Neural cell (in vitro differentiated cells): ENCODE results near the gene MKNK1. TPM values are rescaled to one million over a fixed set of nuclear protein-coding genes. Genes with fewer than 3 reads are reported as not detected.

Experiments used
- H2AFZ ChIP-seq: fragments of 200-600, 300-800 bp; sonication (generic), shearing (Covaris generic); 2 replicates; pipeline ENCODE4 v1.6.0; 2014; ENCODE audit warnings: low read depth, mild to moderate bottlenecking, antibody characterized with exemption, low read length, moderate library complexity
- H3F3A ChIP-seq: fragments of 200-600 bp; shearing (Covaris generic); 2 replicates; pipeline ENCODE4 v1.6.1; 2016; ENCODE audit warnings: mild to moderate bottlenecking, moderate library complexity, mixed read lengths, antibody characterized with exemption, low read length; ENCODE audit not compliant: insufficient read depth, poor library complexity, severe bottlenecking
- H3K27ac ChIP-seq: fragments of 200-600, 300-800 bp; sonication (generic), shearing (Covaris generic); 2 replicates; pipeline ENCODE4 v1.5.1; 2014; ENCODE audit warnings: mild to moderate bottlenecking, low read length, moderate library complexity
- H3K27me3 ChIP-seq: fragments of 300-800, 200-600 bp; sonication (generic), shearing (Covaris generic); 2 replicates; pipeline ENCODE4 v1.6.0; 2014; ENCODE audit warnings: mild to moderate bottlenecking, low read depth, low read length, moderate library complexity; ENCODE audit not compliant: insufficient read depth
- H3K36me3 ChIP-seq: fragments of 300-800, 200-600 bp; sonication (generic), shearing (Covaris generic); 2 replicates; pipeline ENCODE4 v1.5.1; 2014; ENCODE audit warnings: mild to moderate bottlenecking, antibody characterized with exemption, low read length, moderate library complexity; ENCODE audit not compliant: insufficient read depth
- H3K4me2 ChIP-seq: fragments of 300-800, 200-600 bp; sonication (generic), shearing (Covaris generic); 2 replicates; pipeline ENCODE4 v1.6.0; 2014; ENCODE audit warnings: mild to moderate bottlenecking, low read length
- H3K4me3 ChIP-seq: fragments of 300-800, 200-600 bp; sonication (generic), shearing (Covaris generic); 2 replicates; pipeline ENCODE4 v1.5.1; 2014; ENCODE audit warnings: mild to moderate bottlenecking, low read length, moderate library complexity
- H3K79me2 ChIP-seq: fragments of 200-600 bp; shearing (Covaris generic); replicated peaks from 2 replicates; pipeline ENCODE4 v1.6.0; 2014; ENCODE audit warnings: mild to moderate bottlenecking, low read length, moderate library complexity; ENCODE audit not compliant: insufficient read depth
- H3K9ac ChIP-seq: fragments of 300-800, 200-600 bp; sonication (generic), shearing (Covaris generic); 2 replicates; pipeline ENCODE4 v1.6.1; 2016; ENCODE audit warnings: mild to moderate bottlenecking, low read length, mixed read lengths
- H3K9me2 ChIP-seq: fragments of 200-600 bp; shearing (Covaris generic); 2 replicates; pipeline ENCODE4 v1.6.1; 2016; ENCODE audit warnings: mild to moderate bottlenecking, low read length, mixed read lengths; ENCODE audit not compliant: insufficient read depth
- H3K9me3 ChIP-seq: fragments of 200-600, 300-800 bp; sonication (generic), shearing (Covaris generic); 2 replicates; pipeline ENCODE4 v1.6.1; 2016; ENCODE audit warnings: mild to moderate bottlenecking, mixed run types, low read length, moderate library complexity, mixed read lengths
- H4K20me1 ChIP-seq: fragments of 200-600 bp; shearing (Covaris generic); 2 replicates; pipeline ENCODE4 v1.6.1; 2016; ENCODE audit warnings: mild to moderate bottlenecking, mixed run types; ENCODE audit not compliant: insufficient read depth
- CTCF ChIP-seq: fragments of 450-650 bp; IDR thresholded peaks from 2 replicates; pipeline ENCODE4 v1.5.1; 2014; ENCODE audit warnings: antibody characterized with exemption, mild to moderate bottlenecking, moderate library complexity; ENCODE audit not compliant: poor library complexity, severe bottlenecking
- EP300 ChIP-seq: fragments of 450-650 bp; conservative IDR thresholded peaks from 2 replicates; pipeline ENCODE4 v1.6.1; 2014; ENCODE audit warnings: antibody characterized with exemption, mild to moderate bottlenecking, moderate library complexity; ENCODE audit not compliant: poor library complexity, severe bottlenecking
- EZH2 ChIP-seq: fragments of 200-600, 300-800 bp; shearing (Covaris generic), sonication (generic); IDR thresholded peaks from 2 replicates; pipeline ENCODE4 v1.6.1; 2014; ENCODE audit warnings: antibody characterized with exemption, low read length, borderline replicate concordance, mild to moderate bottlenecking; ENCODE audit not compliant: insufficient read depth, poor library complexity, severe bottlenecking
- MXI1 ChIP-seq: fragments of 450-650 bp; conservative IDR thresholded peaks from 2 replicates; pipeline ENCODE4 v1.6.1; 2014; ENCODE audit warnings: antibody characterized with exemption, mild to moderate bottlenecking; ENCODE audit not compliant: poor library complexity, severe bottlenecking
- POLR2AphosphoS5 ChIP-seq: IDR thresholded peaks from 2 replicates; pipeline ENCODE4 v1.6.1; 2012
- RAD21 ChIP-seq: fragments of 450-650 bp; conservative IDR thresholded peaks from 2 replicates; pipeline ENCODE4 v1.6.1; 2014; ENCODE audit warnings: antibody characterized with exemption, mild to moderate bottlenecking, moderate library complexity
- REST ChIP-seq: IDR thresholded peaks from 2 replicates; pipeline ENCODE4 v1.6.1; 2012; ENCODE audit warnings: borderline replicate concordance
- SMC3 ChIP-seq: fragments of 450-650 bp; conservative IDR thresholded peaks from 2 replicates; pipeline ENCODE4 v1.6.1; 2014; ENCODE audit warnings: antibody characterized with exemption, mild to moderate bottlenecking, moderate library complexity; ENCODE audit not compliant: poor library complexity
- TAF1 ChIP-seq: IDR thresholded peaks from 2 replicates; pipeline ENCODE4 v1.6.1; 2012; ENCODE audit warnings: low read depth
- polyA plus RNA-seq: library from polyadenylated mRNA; depleted of rRNA; stranded (reverse); fragments of >200 nt; gene quantifications from 2 replicates; pipeline ENCODE4 v1.2.3, GENCODE V29; 2014

Gene MKNK1
- polyA plus RNA-seq, 1 donor from 2014 or later = 9.6 TPM

- no peak overlapping the region for H2AFZ ChIP-seq
- no peaks in the 10 kb centered on the region for H3K9me3 ChIP-seq
- H3K4me2 ChIP-seq = no peak overlapping the region
- H3K9me2 ChIP-seq = no peaks in the 10 kb centered on the region
- no peaks in the 10 kb centered on the region for H3F3A ChIP-seq
- H3K27ac ChIP-seq = no peak overlapping the region
- no peak for TF ChIP-seq TAF1
- TF ChIP-seq REST = no peak
- TF ChIP-seq POLR2AphosphoS5 = no peak
- TF ChIP-seq CTCF = no peak
- no peak for TF ChIP-seq EP300
- TF ChIP-seq MXI1 = no peak
- TF ChIP-seq SMC3 = no peak
- TF ChIP-seq EZH2 = no peak
- no peak for TF ChIP-seq RAD21
- no peak overlapping the region for H3K9ac ChIP-seq
- no peaks in the 10 kb centered on the region for H3K79me2 ChIP-seq
- no peaks in the 10 kb centered on the region for H3K36me3 ChIP-seq
- no peaks in the 10 kb centered on the region for H4K20me1 ChIP-seq
- no peaks in the 10 kb centered on the region for H3K27me3 ChIP-seq
- H3K4me3 ChIP-seq = no peak overlapping the region
Measured at GRCh38 chr1:46607345-46608130, 3.5 kb upstream of the MKNK1 start.

- no peaks in the 10 kb centered on the region for H3K9me2 ChIP-seq
- TF ChIP-seq EZH2 (no peak), CTCF (no peak)
- no peak overlapping the region for H2AFZ ChIP-seq
- no peaks in the 10 kb centered on the region for H3K79me2 ChIP-seq
- no peaks in the 10 kb centered on the region for H3K9me3 ChIP-seq
- no peaks in the 10 kb centered on the region for H3K27me3 ChIP-seq
- H3K9ac ChIP-seq = no peak overlapping the region
- no peaks in the 10 kb centered on the region for H3F3A ChIP-seq
- no peak overlapping the region for H3K4me3 ChIP-seq
- H4K20me1 ChIP-seq = no peaks in the 10 kb centered on the region
- no peak overlapping the region for H3K4me2 ChIP-seq
- no peak overlapping the region for H3K27ac ChIP-seq
- no peaks in the 10 kb centered on the region for H3K36me3 ChIP-seq
Measured at GRCh38 chr1:46606255-46606965, 2.3 kb upstream of the MKNK1 start.
